H1 (cell line): ENCODE measurements around the gene EIF2A.

Source experiments
- CEBPB ChIP-seq: IDR thresholded peaks from 2 replicates; pipeline ENCODE4 v1.6.1; 2012; ENCODE audit warnings: low read depth, low read length
- FOSL1 ChIP-seq: IDR thresholded peaks from 2 replicates; pipeline ENCODE4 v1.6.1; 2011; ENCODE audit warnings: mild to moderate bottlenecking, low read depth, low read length, moderate library complexity; ENCODE audit not compliant: insufficient read depth
- GABPA ChIP-seq: IDR thresholded peaks from 2 replicates; pipeline ENCODE4 v1.6.1; 2011; ENCODE audit warnings: mild to moderate bottlenecking, low read length, moderate library complexity, borderline replicate concordance; ENCODE audit not compliant: insufficient read depth
- KDM1A ChIP-seq: fragments of 200-600, 300-600 bp; sonication (generic); IDR thresholded peaks from 2 replicates; pipeline ENCODE4 v1.7.1; 2016; ENCODE audit warnings: mild to moderate bottlenecking, low read length, borderline replicate concordance
- RXRA ChIP-seq: IDR thresholded peaks from 2 replicates; pipeline ENCODE4 v1.6.1; 2011; ENCODE audit warnings: low read depth, mild to moderate bottlenecking, low read length, moderate library complexity; ENCODE audit not compliant: insufficient read depth
- SIX5 ChIP-seq: IDR thresholded peaks from 2 replicates; pipeline ENCODE4 v1.6.1; 2011; ENCODE audit warnings: mild to moderate bottlenecking, low read depth, low read length
- TAF1 ChIP-seq: IDR thresholded peaks from 2 replicates; pipeline ENCODE4 v1.6.1; 2011; ENCODE audit warnings: mild to moderate bottlenecking, low read depth, low read length
- ZNF274 ChIP-seq: IDR thresholded peaks from 2 replicates; pipeline ENCODE4 v1.7.0; 2012; ENCODE audit warnings: low read length, borderline replicate concordance; ENCODE audit errors: extremely low read depth
- TF ChIP-seq, protein P1 (sequence below): IDR thresholded peaks from 2 replicates; pipeline ENCODE4 v1.6.1; 2012; ENCODE audit warnings: inconsistent platforms
- TF ChIP-seq, protein P2 (sequence below), 3 experiments: IDR thresholded peaks; 1 replicate in 2 of 3; 2 replicates in 1 of 3; pipeline versions ENCODE4 v1.5.1 to v1.6.1; 2011; ENCODE audit warnings: low read length in 3 of 3, mild to moderate bottlenecking in 3 of 3, inconsistent platforms in 2 of 3, low read depth in 1 of 3, moderate library complexity in 1 of 3; ENCODE audit not compliant: insufficient read depth in 1 of 3; ENCODE audit errors: control extremely low read depth in 1 of 3

DNA sequence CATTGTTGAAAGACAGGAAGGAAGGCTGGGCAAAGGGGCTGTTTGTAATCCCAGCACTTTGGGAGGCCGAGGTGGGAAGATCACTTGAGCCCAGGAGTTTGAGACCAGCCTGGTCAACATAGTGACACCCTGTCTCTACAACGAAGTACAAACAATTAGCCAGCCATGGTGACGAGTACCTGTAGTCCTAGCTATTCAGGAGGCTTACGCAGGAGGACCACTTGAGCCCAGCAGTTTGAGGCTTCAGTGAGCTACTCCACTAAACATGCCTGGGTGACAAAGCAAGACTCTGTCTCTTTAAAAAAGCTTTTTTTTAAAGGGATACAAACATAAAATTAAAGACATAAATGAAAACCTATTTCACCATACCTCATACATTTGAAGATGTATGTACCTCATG lies 11.4 kb upstream of the EIF2A start:
- TF ChIP-seq KDM1A (no peak), ZNF274 (no peak), FOSL1 (no peak), TAF1 (no peak), RXRA (no peak), GABPA (no peak), CEBPB (no peak), SIX5 (no peak)
- TF ChIP-seq, protein P1, sequence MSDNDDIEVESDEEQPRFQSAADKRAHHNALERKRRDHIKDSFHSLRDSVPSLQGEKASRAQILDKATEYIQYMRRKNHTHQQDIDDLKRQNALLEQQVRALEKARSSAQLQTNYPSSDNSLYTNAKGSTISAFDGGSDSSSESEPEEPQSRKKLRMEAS = no peak
- TF ChIP-seq, protein P2, sequence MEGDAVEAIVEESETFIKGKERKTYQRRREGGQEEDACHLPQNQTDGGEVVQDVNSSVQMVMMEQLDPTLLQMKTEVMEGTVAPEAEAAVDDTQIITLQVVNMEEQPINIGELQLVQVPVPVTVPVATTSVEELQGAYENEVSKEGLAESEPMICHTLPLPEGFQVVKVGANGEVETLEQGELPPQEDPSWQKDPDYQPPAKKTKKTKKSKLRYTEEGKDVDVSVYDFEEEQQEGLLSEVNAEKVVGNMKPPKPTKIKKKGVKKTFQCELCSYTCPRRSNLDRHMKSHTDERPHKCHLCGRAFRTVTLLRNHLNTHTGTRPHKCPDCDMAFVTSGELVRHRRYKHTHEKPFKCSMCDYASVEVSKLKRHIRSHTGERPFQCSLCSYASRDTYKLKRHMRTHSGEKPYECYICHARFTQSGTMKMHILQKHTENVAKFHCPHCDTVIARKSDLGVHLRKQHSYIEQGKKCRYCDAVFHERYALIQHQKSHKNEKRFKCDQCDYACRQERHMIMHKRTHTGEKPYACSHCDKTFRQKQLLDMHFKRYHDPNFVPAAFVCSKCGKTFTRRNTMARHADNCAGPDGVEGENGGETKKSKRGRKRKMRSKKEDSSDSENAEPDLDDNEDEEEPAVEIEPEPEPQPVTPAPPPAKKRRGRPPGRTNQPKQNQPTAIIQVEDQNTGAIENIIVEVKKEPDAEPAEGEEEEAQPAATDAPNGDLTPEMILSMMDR (IDR thresholded peaks at IDR 0.05; ENCODE audit: control extremely low read depth in 1 of 3, insufficient read depth in 1 of 3, low read depth in 1 of 3, low read length in 3 of 3) = no peak
